ENCODE measurements around the gene PML.
A peak's percentile ranks its signal among the peaks of the same experiment; 100 is the strongest.

PML gene

DNA sequence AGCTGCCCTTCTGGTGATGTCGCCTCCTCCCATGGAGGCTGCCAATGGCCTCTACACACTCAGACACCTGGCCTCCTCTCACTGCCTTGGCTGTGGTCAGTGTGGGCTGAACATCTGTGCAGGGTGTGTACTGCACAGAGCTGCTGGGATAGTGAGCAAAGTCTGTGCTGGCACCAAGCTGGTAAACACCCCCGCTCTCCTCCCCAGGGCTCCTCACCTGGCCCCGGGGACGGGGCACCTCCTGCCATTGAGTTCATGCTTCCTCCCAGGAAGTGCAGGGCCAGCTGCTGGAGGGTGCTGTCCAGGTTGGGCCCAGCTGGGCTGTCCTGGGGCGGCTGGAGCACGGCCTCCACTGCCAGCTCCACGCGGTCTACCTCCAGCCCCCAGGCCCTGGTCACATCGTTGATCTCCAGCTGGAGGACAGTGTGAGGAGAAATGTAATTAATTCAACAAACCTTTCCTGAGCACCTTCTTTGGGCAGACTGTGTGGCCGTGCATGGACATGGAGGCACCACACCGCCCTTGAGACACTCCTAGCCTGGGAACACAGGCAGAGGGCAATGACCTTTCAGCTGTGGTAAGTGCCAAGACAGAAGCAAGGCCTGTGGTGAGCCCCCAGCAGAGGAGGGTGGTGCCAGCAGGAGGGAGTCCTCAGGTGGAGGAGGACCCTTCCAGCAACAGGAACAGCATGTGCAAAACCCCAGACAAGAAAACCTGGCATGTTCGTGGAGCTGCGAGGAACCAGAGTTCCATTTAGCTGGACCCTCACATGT lies 9.2 kb upstream of the PML start:
- DNase-seq (ENCODE audit: low spot score): no peak

GRCh38 chr15:73986055-73986775 lies 8.3 kb upstream of the PML start:
- no peak for DNase-seq (ENCODE audit: low spot score)

GRCh38 chr15:73986776-73987056 lies 7.8 kb upstream of the PML start:
- DNase-seq (ENCODE audit: low spot score): no peak

DNA sequence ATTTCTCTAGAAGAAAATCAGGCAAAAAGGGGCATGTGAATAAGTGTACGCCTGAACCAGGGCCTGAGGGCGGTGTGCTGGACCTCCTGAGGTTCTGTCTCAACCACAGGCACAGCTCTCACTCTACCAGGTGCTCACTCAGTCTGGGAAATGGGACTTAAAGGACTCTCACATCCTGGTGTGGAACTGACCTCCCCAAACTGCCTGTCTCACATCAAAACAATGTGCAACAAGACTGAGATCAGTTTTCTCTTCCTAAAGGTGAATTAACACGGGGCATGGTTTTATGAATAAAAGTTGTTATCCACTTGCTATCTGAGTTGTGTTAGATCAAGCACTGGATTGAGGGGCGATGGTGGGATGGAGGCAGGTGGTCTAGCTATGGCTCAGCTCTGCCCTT lies 7.3 kb upstream of the PML start:
- no peak for DNase-seq (ENCODE audit: low spot score)

DNA sequence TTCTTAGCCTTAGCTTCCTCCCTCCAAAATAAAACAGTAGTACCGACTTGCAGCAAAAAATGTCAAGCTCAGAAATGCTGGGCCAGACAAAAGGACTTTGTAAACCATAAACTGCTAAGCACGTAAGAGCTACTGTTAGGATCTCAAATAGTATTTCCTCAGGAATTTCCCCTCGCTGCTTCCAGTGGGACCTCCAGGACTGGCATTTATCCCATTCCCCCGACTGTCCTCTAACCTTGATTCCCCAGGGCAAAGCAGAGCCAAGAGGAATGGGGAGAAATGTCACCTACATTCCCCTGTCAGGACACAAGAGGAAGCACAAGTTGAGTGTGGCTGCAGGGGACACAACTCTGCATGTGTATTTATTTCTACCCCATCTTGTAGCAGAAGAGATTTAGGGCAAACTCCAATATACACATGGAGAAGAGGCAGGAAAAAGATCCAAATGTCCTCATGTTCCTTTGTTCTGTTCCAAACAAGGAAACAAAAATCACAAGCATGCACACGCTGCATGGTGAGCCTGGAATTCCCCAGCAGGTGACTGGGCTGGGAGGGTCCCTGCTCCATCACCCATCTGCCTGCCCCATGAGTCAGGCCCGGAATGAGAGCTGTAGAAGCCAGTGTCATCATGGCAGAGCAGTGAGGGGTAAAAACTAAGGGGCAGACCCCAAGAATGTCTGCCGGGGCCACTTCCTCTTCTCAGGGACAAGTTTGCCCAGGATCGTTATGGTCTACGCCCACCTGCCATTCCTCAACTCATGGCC lies 6.7 kb upstream of the PML start:
- DNase-seq (ENCODE audit: low spot score): no peak

- no peak for DNase-seq (ENCODE audit: low spot score)
Observed at GRCh38 chr15:73988445-73988969, 6.0 kb upstream of the PML start.

- DNase-seq (ENCODE audit: low spot score): no peak
Observed at GRCh38 chr15:73989001-73989798, 5.3 kb upstream of the PML start.

DNA sequence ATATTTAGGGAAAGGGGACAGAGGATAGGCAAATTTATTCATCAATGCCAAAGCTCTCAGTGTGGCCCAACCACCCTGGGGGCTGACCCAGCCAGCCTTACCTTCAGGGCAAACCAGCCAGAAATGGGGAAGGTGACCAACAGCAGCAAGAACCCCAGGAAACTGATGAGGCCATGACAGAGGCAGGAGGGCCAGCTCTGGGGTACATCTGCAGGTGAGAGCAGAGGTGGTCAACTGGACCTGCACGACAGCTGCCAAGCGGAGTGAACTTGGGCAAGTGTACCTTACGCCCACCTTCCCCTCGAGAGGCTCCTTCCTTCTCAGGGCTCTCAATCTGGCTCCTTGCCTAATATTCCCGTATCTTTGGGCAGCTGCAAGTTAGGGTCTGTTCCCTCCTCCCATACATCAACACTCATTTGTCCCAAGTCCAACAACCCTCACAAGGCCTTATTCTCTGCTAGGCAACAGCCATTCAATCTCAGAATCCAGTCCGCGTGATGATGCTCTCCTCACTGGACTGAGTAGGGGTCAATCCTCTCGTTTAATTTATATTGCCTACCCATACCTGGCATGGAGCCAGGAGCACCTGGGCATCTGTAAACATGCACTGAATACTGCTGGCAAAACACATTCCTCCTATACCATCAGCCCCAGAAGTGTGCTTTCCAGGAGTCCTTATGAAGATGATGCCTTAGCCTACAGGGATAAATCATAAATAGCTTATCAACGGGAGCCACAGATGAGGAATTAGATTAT lies 4.1 kb upstream of the PML start:
- DNase-seq (ENCODE audit: low spot score): no peak

GRCh38 chr15:73991260-73991659 lies 3.3 kb upstream of the PML start:
- no peak for DNase-seq (ENCODE audit: low spot score)

DNA sequence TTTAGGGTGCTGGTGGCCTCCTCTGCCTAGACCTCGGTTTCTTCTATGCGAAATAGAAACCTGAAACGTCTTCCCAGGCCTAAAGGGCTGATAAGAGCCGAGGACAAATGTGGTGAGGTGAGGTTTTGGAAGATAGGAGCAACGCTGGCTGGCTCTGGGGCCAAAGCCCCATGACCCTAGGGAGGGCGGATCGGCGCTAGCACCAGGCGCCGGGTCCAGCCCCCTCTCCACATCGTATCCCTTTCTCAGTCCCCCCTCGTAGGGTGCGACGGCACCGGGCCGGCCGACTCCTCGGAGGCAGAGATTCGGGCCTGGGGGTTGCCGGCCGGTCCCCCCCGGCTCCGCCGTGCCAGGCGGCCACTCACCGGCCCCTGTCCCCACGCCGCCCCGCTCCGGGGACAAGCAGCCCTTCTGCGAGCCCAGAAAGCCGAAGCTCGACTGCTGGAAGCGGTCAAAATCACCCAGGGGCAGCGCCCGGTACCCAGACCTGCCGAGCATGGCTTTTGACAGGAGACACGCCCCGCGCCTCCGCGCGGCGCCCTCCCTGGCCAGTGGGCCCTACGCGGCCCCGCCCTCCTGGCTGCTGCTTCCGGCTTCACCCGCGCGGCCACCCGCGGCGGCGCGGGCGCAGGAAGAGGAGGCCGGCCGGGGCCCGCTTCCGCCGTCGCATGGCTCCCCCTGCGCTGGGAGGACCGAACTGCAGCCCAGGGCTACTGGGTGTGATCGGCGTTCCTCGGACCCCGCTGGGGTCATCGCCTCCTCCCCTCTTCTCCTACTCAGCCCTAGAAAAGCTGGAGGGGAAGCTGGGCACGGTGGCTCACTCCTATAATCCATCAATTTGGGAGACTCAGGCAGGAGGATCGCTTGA lies 2.6 kb upstream of the PML start, which contains the start of gene STOML1:
Gene STOML1, minus strand, starts transcription at position 570 of the 868 bp plus-strand sequence. Its CDS starts 72 bp downstream, at position 498.
- peak; percentile 96 for DNase-seq (ENCODE audit: low spot score)

DNA sequence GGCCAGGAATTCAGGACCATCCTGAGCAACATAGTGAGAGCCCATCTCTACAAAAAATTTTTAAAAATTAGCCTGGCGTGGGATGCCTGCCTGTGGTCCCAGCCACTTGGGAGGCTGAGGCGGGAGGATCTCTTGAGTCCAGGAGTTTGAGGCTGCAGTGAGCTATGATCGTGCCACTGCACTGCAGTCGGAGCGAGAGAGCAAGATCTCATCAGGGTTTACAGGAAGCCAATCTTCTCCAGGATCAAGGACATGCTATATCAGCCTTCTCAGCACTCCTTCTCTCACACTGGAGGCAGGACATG lies 2.0 kb upstream of the PML start:
- DNase-seq (ENCODE audit: low spot score): no peak

DNA sequence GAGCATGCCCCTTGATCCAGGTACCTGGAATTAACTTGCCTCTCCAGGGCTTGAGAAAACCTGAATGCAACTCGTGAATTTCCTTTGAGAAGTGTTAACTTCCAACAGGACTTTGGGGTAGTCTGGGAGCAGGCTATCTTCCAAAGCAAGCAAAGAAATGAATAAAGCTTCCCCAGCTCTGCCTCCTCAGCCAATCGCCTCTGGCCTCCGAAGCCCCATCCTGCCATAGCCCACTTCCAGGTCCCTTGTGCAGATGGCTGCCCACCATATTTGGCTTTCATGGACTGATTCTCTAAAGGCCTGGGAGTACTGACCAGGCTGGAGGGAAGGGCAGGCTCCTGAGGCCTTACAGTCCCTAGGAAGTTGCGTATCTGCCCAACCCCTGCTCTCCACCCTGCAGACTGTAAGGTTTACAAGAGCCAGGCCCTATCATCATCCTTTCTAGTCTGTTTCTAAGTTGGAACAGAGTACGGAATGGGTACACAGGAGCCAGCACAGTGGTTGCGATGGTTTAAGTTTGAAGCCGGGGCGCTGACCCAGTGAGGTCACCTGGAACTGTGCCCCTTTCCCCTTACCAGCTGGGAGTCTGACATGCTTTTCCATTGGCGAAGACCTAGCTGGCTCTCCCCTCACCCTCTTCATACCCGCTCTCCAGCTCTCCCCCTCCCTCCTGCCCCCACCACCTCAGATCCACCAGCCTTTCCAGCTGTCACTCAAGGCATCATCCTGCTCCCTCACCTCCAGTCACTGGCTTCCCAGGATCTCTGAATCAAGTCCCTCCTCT lies 1.1 kb upstream of the PML start:
- DNase-seq (ENCODE audit: low spot score): no peak

GRCh38 chr15:73994912-73995622 lies 551 bp downstream of the PML start:
- no peak for DNase-seq (ENCODE audit: low spot score)

- no peak for DNase-seq (ENCODE audit: low spot score)
Observed at GRCh38 chr15:73996267-73996666, 1.8 kb downstream of the PML start.

DNA sequence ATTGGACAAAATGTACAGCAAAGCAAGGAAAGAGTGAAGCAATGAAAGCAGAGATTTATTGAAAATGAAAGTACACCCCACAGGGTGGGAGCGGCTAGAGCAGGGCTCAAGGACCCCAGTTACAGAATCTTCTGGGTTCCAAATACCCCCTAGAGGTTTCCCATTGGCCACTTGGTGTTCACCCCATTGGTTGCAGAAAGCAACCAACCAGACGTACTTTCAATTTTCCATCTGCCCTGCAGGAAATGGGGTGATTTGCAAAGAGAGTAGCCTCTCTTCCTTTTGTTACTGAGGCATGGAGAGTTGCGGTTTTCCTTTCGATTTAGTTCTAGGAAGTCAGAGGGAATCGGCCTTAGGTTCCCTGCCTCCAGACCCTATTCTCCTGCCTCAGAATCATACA lies 2.4 kb downstream of the PML start:
- no peak for DNase-seq (ENCODE audit: low spot score)

DNA sequence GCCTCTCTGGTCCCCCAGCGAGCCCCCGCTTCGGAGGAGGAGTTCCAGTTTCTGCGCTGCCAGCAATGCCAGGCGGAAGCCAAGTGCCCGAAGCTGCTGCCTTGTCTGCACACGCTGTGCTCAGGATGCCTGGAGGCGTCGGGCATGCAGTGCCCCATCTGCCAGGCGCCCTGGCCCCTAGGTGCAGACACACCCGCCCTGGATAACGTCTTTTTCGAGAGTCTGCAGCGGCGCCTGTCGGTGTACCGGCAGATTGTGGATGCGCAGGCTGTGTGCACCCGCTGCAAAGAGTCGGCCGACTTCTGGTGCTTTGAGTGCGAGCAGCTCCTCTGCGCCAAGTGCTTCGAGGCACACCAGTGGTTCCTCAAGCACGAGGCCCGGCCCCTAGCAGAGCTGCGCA lies 3.5 kb downstream of the PML start:
- DNase-seq (ENCODE audit: low spot score): no peak

- DNase-seq (ENCODE audit: low spot score): no peak
Observed at GRCh38 chr15:74006774-74007639, 12.5 kb downstream of the PML start.

- no peak for DNase-seq (ENCODE audit: low spot score)
Observed at GRCh38 chr15:74007820-74008371, 13.4 kb downstream of the PML start.

All from left forelimb (tissue), 1 donor.